Activated naive CD8-positive, alpha-beta T cell treated with anti-CD3 and anti-CD28 coated beads, Interleukin-2, amount 10 ng/mL, durations not matched to agents 7 days and 5 days (primary cell): ENCODE data around the gene ENTPD2. TPM values are rescaled to one million over a fixed set of nuclear protein-coding genes. Genes with fewer than 3 reads are reported as not detected.

Experiments used
- ATAC-seq: fragments of 150-1000 bp; cut with Tn5 transposase; one replicate; pipeline ENCODE4 v1.10.0; 2021; ENCODE audit warnings: low read depth, moderate library complexity
- POLR2A ChIA-PET: fragments of 350-600 bp; sonication (Branson Sonifier 250); formaldehyde crosslinking; loops from one replicate; lab custom pipeline; 2021; ENCODE audit warnings: antibody characterized with exemption; lab: Charles Lee
- DNase-seq: peaks from one replicate; pipeline ENCODE4 v3.0.0; 2021
- H3K27ac Mint-ChIP-seq: one replicate; pipeline ENCODE4 v1.8.0; 2022; ENCODE audit warnings: mild to moderate bottlenecking, mixed read lengths
- H3K27me3 Mint-ChIP-seq: one replicate; pipeline ENCODE4 v1.8.0; 2022; ENCODE audit warnings: mild to moderate bottlenecking, moderate library complexity, mixed read lengths
- H3K36me3 Mint-ChIP-seq: one replicate; pipeline ENCODE4 v1.8.0; 2021; ENCODE audit warnings: mild to moderate bottlenecking, mixed read lengths
- H3K4me1 Mint-ChIP-seq: one replicate; pipeline ENCODE4 v1.8.0; 2021; ENCODE audit warnings: mixed read lengths
- H3K4me3 Mint-ChIP-seq: one replicate; pipeline ENCODE4 v1.8.0; 2022; ENCODE audit warnings: mild to moderate bottlenecking, moderate library complexity, mixed read lengths
- H3K9me3 Mint-ChIP-seq: one replicate; pipeline ENCODE4 v1.8.0; 2021; ENCODE audit warnings: mixed read lengths
- total RNA-seq, 2 experiments: library from RNA; stranded (reverse); gene quantifications; one replicate each; pipeline ENCODE4 v1.2.3, GENCODE V29; 2021

Gene ENTPD2
- total RNA-seq, 2 experiments from 2014 or later, result not detected

- peaks cover 24% of the 10 kb centered on the region for H3K27me3 Mint-ChIP-seq
- POLR2A ChIA-PET, result interaction anchor here (0.9 to 1.9 kb wide), 3 partner anchors 15 to 34 kb away, joined by 3 to 5 read pairs (median 3); partner anchors contain the start of genes MAN1B1 and SAPCD2
- H3K9me3 Mint-ChIP-seq, result no peaks in the 10 kb centered on the region
- no peak overlapping the region for H3K27ac Mint-ChIP-seq
- H3K36me3 Mint-ChIP-seq, result no peaks in the 10 kb centered on the region
- ATAC-seq (peak; percentile 36), DNase-seq (no peak)
- peaks cover 2% of the 10 kb centered on the region for H3K4me1 Mint-ChIP-seq
- no peak overlapping the region for H3K4me3 Mint-ChIP-seq
Observed at GRCh38 chr9:137052998-137053943, 590 bp downstream of the ENTPD2 start.

GRCh38 chr9:137052293-137052692 is 1.6 kb downstream of the ENTPD2 start:
- POLR2A ChIA-PET, result interaction anchor here (0.6 to 1.9 kb wide), 4 partner anchors 16 to 35 kb away, joined by 3 to 5 read pairs (median 3); partner anchors contain the start of genes MAN1B1 and SAPCD2
- H3K27me3 Mint-ChIP-seq, result peaks cover 31% of the 10 kb centered on the region
- no peak for ATAC-seq

GRCh38 chr9:137051145-137051724 is 2.6 kb downstream of the ENTPD2 start:
- POLR2A ChIA-PET, result no interaction called here

More at GRCh38 chr9:137052293-137052692, 1.6 kb downstream of the ENTPD2 start:
- Mint-ChIP-seq H3K4me3 (no peak overlapping the region), H3K27ac (no peak overlapping the region), H3K36me3 (no peaks in the 10 kb centered on the region), H3K9me3 (no peaks in the 10 kb centered on the region), H3K4me1 (peaks cover 2% of the 10 kb centered on the region)
- no peak for DNase-seq

GRCh38 chr9:137050570-137050969 is 3.3 kb downstream of the ENTPD2 start:
- Mint-ChIP-seq H3K27ac (peak overlapping the region; percentile 56), H3K36me3 (no peaks in the 10 kb centered on the region), H3K9me3 (no peaks in the 10 kb centered on the region), H3K27me3 (peaks cover 33% of the 10 kb centered on the region), H3K4me1 (peaks cover 2% of the 10 kb centered on the region), H3K4me3 (no peak overlapping the region)
- DNase-seq (no peak), ATAC-seq (no peak)
- POLR2A ChIA-PET, result no interaction called here

More at GRCh38 chr9:137051145-137051724, 2.6 kb downstream of the ENTPD2 start:
- Mint-ChIP-seq H3K9me3 (no peaks in the 10 kb centered on the region), H3K36me3 (no peaks in the 10 kb centered on the region), H3K4me3 (no peak overlapping the region), H3K4me1 (peaks cover 2% of the 10 kb centered on the region), H3K27me3 (peaks cover 33% of the 10 kb centered on the region), H3K27ac (no peak overlapping the region)
- no peak for ATAC-seq
- DNase-seq, result no peak

- Mint-ChIP-seq H3K9me3 (no peaks in the 10 kb centered on the region), H3K4me3 (no peak overlapping the region), H3K36me3 (no peaks in the 10 kb centered on the region), H3K27ac (peak overlapping the region; percentile 12), H3K27me3 (peaks cover 37% of the 10 kb centered on the region), H3K4me1 (peaks cover 5% of the 10 kb centered on the region)
- peak; percentile 39 for ATAC-seq
- POLR2A ChIA-PET, result interaction anchor here (0.7 kb wide), 1 partner anchor 173 kb away, joined by 3 read pairs; no protein-coding TSS in a partner anchor
- no peak for DNase-seq
Observed at GRCh38 chr9:137049544-137050449, 4.1 kb downstream of the ENTPD2 start.

GRCh38 chr9:137048655-137049543 is 5.0 kb downstream of the ENTPD2 start:
- DNase-seq (no peak), ATAC-seq (no peak)
- Mint-ChIP-seq H3K4me3 (no peak overlapping the region), H3K27me3 (peaks cover 37% of the 10 kb centered on the region), H3K36me3 (no peaks in the 10 kb centered on the region), H3K9me3 (no peaks in the 10 kb centered on the region), H3K4me1 (peaks cover 10% of the 10 kb centered on the region), H3K27ac (no peak overlapping the region)
- POLR2A ChIA-PET, result interaction anchor here (0.7 kb wide), 1 partner anchor 174 kb away, joined by 3 read pairs; no protein-coding TSS in a partner anchor

- Mint-ChIP-seq H3K9me3 (no peaks in the 10 kb centered on the region), H3K27ac (no peak within 1 kb of the TSS), H3K36me3 (no peaks in the 10 kb centered on the region), H3K4me1 (peaks cover 10% of the 10 kb centered on the region), H3K27me3 (peaks cover 32% of the 10 kb centered on the region), H3K4me3 (peak within 1 kb of the TSS; percentile 71)
- ATAC-seq (peak; percentile 67), DNase-seq (peak; percentile 86)
- POLR2A ChIA-PET, result interaction anchor here (0.6 to 1.5 kb wide), 9 partner anchors 9 to 190 kb away, joined by 3 to 7 read pairs (median 4); partner anchors contain the start of gene SAPCD2
Observed at GRCh38 chr9:137046088-137046787, 7.6 kb downstream of the ENTPD2 start, which contains the start of gene NPDC1. NPDC1 (minus strand) TSS chr9:137046177; CDS start chr9:137045989, 188 bp downstream.

- Mint-ChIP-seq H3K4me1 (peaks cover 10% of the 10 kb centered on the region), H3K36me3 (no peaks in the 10 kb centered on the region), H3K27me3 (peaks cover 31% of the 10 kb centered on the region), H3K27ac (no peak overlapping the region), H3K9me3 (no peaks in the 10 kb centered on the region), H3K4me3 (peak overlapping the region; percentile 71)
- ATAC-seq (peak; percentile 23), DNase-seq (no peak)
- POLR2A ChIA-PET, result interaction anchor here (0.6 to 1.4 kb wide), 3 partner anchors 19 to 80 kb away, joined by 3 to 5 read pairs (median 4); partner anchors contain the start of gene SAPCD2
Observed at GRCh38 chr9:137045294-137046087, 8.4 kb downstream of the ENTPD2 start.

- Mint-ChIP-seq H3K27me3 (peaks cover 24% of the 10 kb centered on the region), H3K36me3 (no peaks in the 10 kb centered on the region), H3K4me1 (peaks cover 10% of the 10 kb centered on the region), H3K27ac (no peak overlapping the region), H3K9me3 (no peaks in the 10 kb centered on the region), H3K4me3 (peak overlapping the region; percentile 71)
- ATAC-seq (no peak), DNase-seq (peak; percentile 48)
- POLR2A ChIA-PET, result interaction anchor here (0.6 to 1.0 kb wide), 2 partner anchors 26 to 79 kb away, joined by 3 to 4 read pairs; partner anchors contain the start of gene SAPCD2
Observed at GRCh38 chr9:137044502-137045177, 9.2 kb downstream of the ENTPD2 start.

- ATAC-seq, result no peak
- H3K4me1 Mint-ChIP-seq, result peaks cover 8% of the 10 kb centered on the region
- H3K27me3 Mint-ChIP-seq, result peaks cover 20% of the 10 kb centered on the region
- POLR2A ChIA-PET, result interaction anchor here (1.0 kb wide), 1 partner anchor 26 kb away, joined by 3 read pairs; the partner anchor contains the start of gene SAPCD2
- no peak overlapping the region for H3K4me3 Mint-ChIP-seq
- no peaks in the 10 kb centered on the region for H3K9me3 Mint-ChIP-seq
- no peaks in the 10 kb centered on the region for H3K36me3 Mint-ChIP-seq
- no peak overlapping the region for H3K27ac Mint-ChIP-seq
- no peak for DNase-seq
Observed at GRCh38 chr9:137044037-137044436, 9.8 kb downstream of the ENTPD2 start.
